Muscle of arm (tissue), 14 donors: ENCODE results near the gene CD33. TPM values are rescaled to one million over a fixed set of nuclear protein-coding genes. Genes with fewer than 3 reads are reported as not detected.
"Not testable (repeated sequence)": the region's sequence is repeated elsewhere in the genome, so short reads cannot be mapped to it uniquely, and the experiment has no call there.

Experiments used
- DNase-seq: peaks from one replicate; pipeline ENCODE4 v3.0.0-alpha.2; 2013
- long read RNA-seq, 11 donors: transcript quantifications; one replicate each; lab custom pipeline, GENCODE V29; 2026
- polyA plus RNA-seq, 12 donors: library from polyadenylated mRNA; unstranded; fragments of 120-200 nt; gene quantifications; one replicate each; pipeline ENCODE4 v1.2.1, GENCODE V29; 2013; ENCODE audit not compliant: insufficient read length in 12 of 12

CD33 gene
- polyA plus RNA-seq = 1 to 10 TPM in 10 of 12 donors, not detected in 2; 1.4 to 6.3 (median 3.0) TPM
- long read RNA-seq, donor 1 = 0 reads
- long read RNA-seq, donor 2 = 0 reads
- long read RNA-seq, donor 3 = 0 reads
- long read RNA-seq, donor 4 = 0 reads
- long read RNA-seq, donor 5, partial matches to known transcripts = 0 of 1 reads
- long read RNA-seq, donor 5, other reads (novel, unspliced or antisense) = 0 of 1 reads
- long read RNA-seq, donor 6, partial matches to known transcripts = 0 of 1 reads
- long read RNA-seq, donor 6, other reads (novel, unspliced or antisense) = 0 of 1 reads
- long read RNA-seq, donor 7 = 0 reads
- long read RNA-seq, donor 8, partial matches to known transcripts = 0 of 1 reads
- long read RNA-seq, donor 8, other reads (novel, unspliced or antisense) = 0 of 1 reads
- long read RNA-seq, donor 9 = 0 reads
- long read RNA-seq, donor 10 = 0 reads
- long read RNA-seq, donor 11 = 0 reads

- not testable (repeated sequence) for DNase-seq
Measured at GRCh38 chr19:51224898-51225393, at the start of gene CD33. Gene CD33 (plus strand): TSS chr19:51225080. CDS start chr19:51225119, 39 bp downstream.

GRCh38 chr19:51179256-51179655, 45.6 kb upstream of the CD33 start:
- no peak for DNase-seq

- no peak for DNase-seq
Measured at GRCh38 chr19:51181377-51181912, 43.4 kb upstream of the CD33 start.

- DNase-seq = no peak
Measured at GRCh38 chr19:51181913-51182419, 42.9 kb upstream of the CD33 start.

GRCh38 chr19:51183629-51184028, 41.3 kb upstream of the CD33 start:
- DNase-seq = no peak

GRCh38 chr19:51185069-51185867, 39.6 kb upstream of the CD33 start:
- no peak for DNase-seq

- no peak for DNase-seq
Measured at GRCh38 chr19:51185868-51186215, 39.0 kb upstream of the CD33 start.

GRCh38 chr19:51186323-51186722, 38.6 kb upstream of the CD33 start:
- DNase-seq = no peak

GRCh38 chr19:51187395-51188226, 37.3 kb upstream of the CD33 start:
- no peak for DNase-seq

- no peak for DNase-seq
Measured at GRCh38 chr19:51188227-51188559, 36.7 kb upstream of the CD33 start.

GRCh38 chr19:51192689-51193088, 32.2 kb upstream of the CD33 start:
- DNase-seq = no peak

- no peak for DNase-seq
Measured at GRCh38 chr19:51194527-51195315, 30.2 kb upstream of the CD33 start.

GRCh38 chr19:51195316-51195586, 29.6 kb upstream of the CD33 start:
- no peak for DNase-seq

GRCh38 chr19:51195616-51196015, 29.3 kb upstream of the CD33 start:
- no peak for DNase-seq

- DNase-seq = no peak
Measured at GRCh38 chr19:51196181-51196580, 28.7 kb upstream of the CD33 start.

GRCh38 chr19:51198641-51199040, 26.2 kb upstream of the CD33 start:
- no peak for DNase-seq

- DNase-seq = no peak
Measured at GRCh38 chr19:51200071-51200666, 24.7 kb upstream of the CD33 start.

GRCh38 chr19:51201712-51202111, 23.2 kb upstream of the CD33 start:
- DNase-seq = no peak

- no peak for DNase-seq
Measured at GRCh38 chr19:51203916-51204315, 21.0 kb upstream of the CD33 start.

GRCh38 chr19:51204321-51204720, 20.6 kb upstream of the CD33 start:
- no peak for DNase-seq

- DNase-seq = no peak
Measured at GRCh38 chr19:51207747-51208146, 17.1 kb upstream of the CD33 start.
